Hematopoietic multipotent progenitor cell treated with erythropoietin and hydrocortisone succinate and interleukin-3 and kit ligand, for 15 days (in vitro differentiated cells): Measurements from ENCODE around the gene EPO.

Source experiments
- DNase-seq: peaks from one replicate; pipeline ENCODE4 v3.0.0-alpha.2; 2015; ENCODE audit warnings: low spot score

Gene EPO

DNA sequence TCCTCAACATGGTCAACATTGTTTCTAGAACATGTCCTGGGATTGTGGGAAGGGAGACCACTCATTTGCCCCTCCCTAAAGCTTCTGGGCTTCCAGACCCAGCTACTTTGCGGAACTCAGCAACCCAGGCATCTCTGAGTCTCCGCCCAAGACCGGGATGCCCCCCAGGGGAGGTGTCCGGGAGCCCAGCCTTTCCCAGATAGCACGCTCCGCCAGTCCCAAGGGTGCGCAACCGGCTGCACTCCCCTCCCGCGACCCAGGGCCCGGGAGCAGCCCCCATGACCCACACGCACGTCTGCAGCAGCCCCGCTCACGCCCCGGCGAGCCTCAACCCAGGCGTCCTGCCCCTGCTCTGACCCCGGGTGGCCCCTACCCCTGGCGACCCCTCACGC is at the start of gene EPO:
Gene EPO (plus strand): TSS at position 190 of the 392 bp plus-strand sequence. CDS start 513 bp downstream, outside the sequence.
- DNase-seq: no peak

- DNase-seq: no peak
Observed at GRCh38 chr7:100671353-100672327, 48.6 kb upstream of the EPO start.

DNA sequence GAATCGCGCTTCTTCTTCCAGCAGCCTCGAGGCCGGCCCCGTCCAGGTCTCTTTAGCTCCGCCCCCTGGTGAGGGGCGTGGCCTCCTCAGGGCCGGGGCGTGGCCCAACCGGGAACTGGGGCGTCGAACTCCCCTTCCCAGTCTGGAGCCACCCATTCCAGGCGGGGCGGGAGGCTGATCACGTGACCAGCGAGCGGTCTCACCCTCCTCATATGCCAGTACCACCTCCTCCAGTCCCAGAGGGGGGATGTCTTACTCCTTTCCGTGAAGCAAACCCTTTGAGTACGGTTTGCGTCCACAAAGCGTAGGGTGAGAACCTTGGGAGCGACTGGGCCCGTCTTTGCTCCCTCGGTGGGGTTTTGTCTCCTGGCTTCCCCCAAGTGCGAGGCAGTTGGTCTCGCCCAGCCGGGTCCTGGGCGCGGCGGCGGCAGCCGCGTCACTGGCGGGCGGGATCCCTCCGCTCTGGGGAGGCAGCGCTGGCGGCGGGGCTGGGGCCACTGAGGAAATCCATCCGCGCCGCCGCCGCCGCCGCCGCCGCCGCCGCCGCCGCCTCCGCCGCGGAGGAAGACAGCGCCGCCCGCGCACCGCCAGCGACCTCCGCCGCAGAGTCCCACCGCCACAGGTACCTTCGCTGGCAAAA is 46.8 kb upstream of the EPO start, which contains the start of gene GNB2:
Gene GNB2 (plus strand): TSS at position 439 of the 640 bp plus-strand sequence. CDS start 2,526 bp downstream, outside the sequence.
- peak; percentile 99 for DNase-seq

GRCh38 chr7:100673942-100674410 is 46.3 kb upstream of the EPO start:
- DNase-seq: peak; percentile 58

- DNase-seq: peak; percentile 32
Observed at GRCh38 chr7:100674411-100675104, 45.7 kb upstream of the EPO start.

DNA sequence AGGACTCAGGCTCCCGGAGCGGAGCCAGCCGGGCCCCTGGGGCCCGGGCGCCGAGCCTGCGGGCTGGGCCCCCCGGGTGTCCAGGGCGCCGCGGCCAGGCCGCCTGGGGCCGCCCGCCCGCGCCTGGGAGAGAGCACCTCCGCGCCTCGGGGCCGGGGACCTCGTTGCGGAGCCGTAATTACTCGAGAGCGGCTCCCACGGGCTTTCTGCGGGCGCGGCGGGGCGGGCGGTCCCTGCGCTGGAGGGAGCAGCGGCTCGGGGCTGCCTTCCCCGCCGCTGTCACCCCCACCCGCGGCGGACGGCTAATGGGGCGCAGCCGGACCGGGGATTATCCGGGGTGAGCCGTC is 45.2 kb upstream of the EPO start:
- no peak for DNase-seq

- DNase-seq: peak; percentile 81
Observed at GRCh38 chr7:100675581-100676350, 44.5 kb upstream of the EPO start.

DNA sequence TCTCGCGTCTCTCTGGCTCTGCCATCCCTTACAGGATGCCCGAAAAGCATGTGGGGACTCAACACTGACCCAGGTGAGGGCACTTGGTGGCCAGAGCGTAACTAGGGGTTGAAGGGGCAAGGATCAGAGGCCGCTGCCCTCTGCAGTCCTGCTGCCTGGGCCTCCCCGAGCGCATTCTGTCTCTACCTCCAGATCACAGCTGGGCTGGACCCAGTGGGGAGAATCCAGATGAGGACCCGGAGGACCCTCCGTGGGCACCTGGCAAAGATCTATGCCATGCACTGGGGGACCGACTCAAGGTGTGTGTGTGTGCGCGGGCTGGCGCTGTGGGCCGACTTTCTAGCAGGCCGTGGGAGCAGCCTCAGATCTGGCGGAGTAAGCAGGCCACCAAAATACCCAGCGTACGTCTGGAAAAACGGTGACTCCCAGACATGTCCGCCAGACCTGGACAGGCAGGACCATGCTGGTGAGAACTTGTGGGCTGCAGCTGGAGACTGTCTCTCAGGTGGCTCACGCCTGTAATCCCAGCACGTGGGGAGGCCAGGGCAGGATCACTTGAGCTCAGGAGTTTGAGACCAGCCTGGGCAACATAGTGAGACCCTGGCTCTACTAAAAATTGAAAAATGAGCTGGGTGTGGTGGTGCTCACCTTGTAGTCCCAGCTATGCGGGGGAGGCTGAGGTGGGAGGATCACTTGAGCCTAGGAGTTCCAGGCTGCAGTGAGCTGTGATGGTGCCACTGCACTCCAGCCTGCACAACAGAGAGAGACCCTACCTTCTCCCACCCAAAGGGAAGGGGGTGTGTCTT is 43.6 kb upstream of the EPO start:
- DNase-seq: no peak

DNA sequence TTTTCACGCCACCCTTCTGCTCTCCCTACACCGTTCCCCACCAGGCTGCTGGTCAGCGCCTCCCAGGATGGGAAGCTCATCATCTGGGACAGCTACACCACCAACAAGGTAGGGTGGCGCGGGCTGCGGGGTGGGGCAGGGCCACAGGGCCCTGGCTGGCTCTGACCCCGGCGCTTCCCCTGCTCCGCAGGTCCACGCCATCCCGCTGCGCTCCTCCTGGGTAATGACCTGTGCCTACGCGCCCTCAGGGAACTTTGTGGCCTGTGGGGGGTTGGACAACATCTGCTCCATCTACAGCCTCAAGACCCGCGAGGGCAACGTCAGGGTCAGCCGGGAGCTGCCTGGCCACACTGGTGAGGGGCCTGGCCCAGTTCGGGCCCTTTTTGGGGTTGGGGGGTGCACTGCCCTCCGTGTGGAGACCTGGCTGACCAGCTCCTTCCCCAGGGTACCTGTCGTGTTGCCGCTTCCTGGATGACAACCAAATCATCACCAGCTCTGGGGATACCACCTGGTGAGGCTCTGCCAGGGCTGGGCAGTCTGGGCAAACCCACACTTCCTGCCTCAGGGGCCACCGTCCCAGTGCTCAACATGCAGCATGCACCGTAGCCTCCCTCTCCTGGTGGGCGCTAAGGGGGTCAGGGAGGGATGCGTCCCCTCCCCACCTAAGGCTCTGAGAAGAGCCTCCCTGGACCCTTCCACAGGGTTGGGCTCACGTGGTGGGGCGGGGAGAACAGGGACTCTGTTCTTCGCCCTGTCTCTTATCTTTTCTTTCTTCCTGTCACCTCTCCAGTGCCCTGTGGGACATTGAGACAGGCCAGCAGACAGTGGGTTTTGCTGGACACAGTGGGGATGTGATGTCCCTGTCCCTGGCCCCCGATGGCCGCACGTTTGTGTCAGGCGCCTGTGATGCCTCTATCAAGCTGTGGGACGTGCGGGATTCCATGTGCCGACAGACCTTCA is 42.7 kb upstream of the EPO start:
- no peak for DNase-seq

- no peak for DNase-seq
Observed at GRCh38 chr7:100678291-100678984, 41.8 kb upstream of the EPO start.

GRCh38 chr7:100679129-100679926 is 40.9 kb upstream of the EPO start:
- DNase-seq: no peak

DNA sequence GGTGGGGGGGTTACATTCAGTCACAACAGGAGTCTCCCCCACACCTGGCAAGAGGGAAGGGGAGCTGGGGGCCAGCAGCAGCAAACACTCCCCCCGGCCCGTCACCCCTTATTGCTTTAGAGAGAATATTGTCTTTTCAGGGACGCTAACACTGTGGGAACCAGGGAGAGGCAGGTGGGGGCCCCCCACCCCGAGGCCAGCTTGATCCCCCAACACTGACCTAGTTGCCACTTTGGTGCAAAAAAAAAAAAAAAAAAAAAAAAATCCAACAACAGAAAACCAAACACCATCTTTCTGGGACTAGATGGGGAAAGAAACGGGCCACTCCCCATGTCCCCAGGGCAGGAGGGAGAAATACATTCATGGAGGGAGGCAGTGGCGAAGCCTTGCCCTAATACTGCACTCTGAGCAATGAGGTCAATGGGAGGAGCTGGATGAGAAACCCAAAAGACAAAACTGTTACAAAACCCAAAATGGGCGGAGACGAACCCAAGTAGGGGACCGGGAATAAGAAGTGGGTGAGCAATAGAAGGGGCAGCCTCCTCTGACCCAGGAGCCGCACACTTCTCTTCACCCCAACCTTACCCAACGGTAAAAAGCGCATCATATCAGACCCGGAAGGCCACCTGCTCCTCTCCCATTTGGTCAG is 40.2 kb upstream of the EPO start:
- DNase-seq: no peak

GRCh38 chr7:100680576-100681271 is 39.5 kb upstream of the EPO start:
- DNase-seq: no peak

- no peak for DNase-seq
Observed at GRCh38 chr7:100681491-100682227, 38.6 kb upstream of the EPO start.

GRCh38 chr7:100682228-100682741 is 38.0 kb upstream of the EPO start:
- no peak for DNase-seq
